ENCODE data around the gene PLS1.

PLS1 gene

GRCh38 chr3:142644502-142644901 is 48.3 kb downstream of the PLS1 start:
- no peak for DNase-seq

- DNase-seq: no peak
Observed at GRCh38 chr3:142645236-142645793, 49.1 kb downstream of the PLS1 start.

- no peak for DNase-seq
Observed at GRCh38 chr3:142646020-142646785, 50.0 kb downstream of the PLS1 start.

- no peak for DNase-seq
Observed at GRCh38 chr3:142647856-142648255, 51.7 kb downstream of the PLS1 start.

GRCh38 chr3:142648950-142649349 is 52.8 kb downstream of the PLS1 start:
- no peak for DNase-seq

GRCh38 chr3:142650001-142650693 is 54.0 kb downstream of the PLS1 start:
- DNase-seq: peak; percentile 24

- DNase-seq: no peak
Observed at GRCh38 chr3:142651711-142652110, 55.5 kb downstream of the PLS1 start.

GRCh38 chr3:142652826-142653292 is 56.7 kb downstream of the PLS1 start:
- no peak for DNase-seq

GRCh38 chr3:142656575-142656974 is 60.4 kb downstream of the PLS1 start:
- peak; percentile 35 for DNase-seq

GRCh38 chr3:142657033-142657432 is 60.8 kb downstream of the PLS1 start:
- no peak for DNase-seq

GRCh38 chr3:142660383-142660782 is 64.2 kb downstream of the PLS1 start:
- DNase-seq: no peak

GRCh38 chr3:142660893-142661292 is 64.7 kb downstream of the PLS1 start:
- no peak for DNase-seq

- DNase-seq: no peak
Observed at GRCh38 chr3:142663865-142664264, 67.7 kb downstream of the PLS1 start.

- DNase-seq: no peak
Observed at GRCh38 chr3:142664311-142664710, 68.1 kb downstream of the PLS1 start.

GRCh38 chr3:142664819-142665218 is 68.6 kb downstream of the PLS1 start:
- no peak for DNase-seq

GRCh38 chr3:142670120-142670519 is 73.9 kb downstream of the PLS1 start:
- DNase-seq: no peak

GRCh38 chr3:142676151-142676550 is 80.0 kb downstream of the PLS1 start:
- no peak for DNase-seq

GRCh38 chr3:142680710-142681109 is 84.5 kb downstream of the PLS1 start:
- DNase-seq: no peak

- no peak for DNase-seq
Observed at GRCh38 chr3:142690613-142691012, 94.4 kb downstream of the PLS1 start.

- no peak for DNase-seq
Observed at GRCh38 chr3:142691527-142691926, 95.3 kb downstream of the PLS1 start.

GRCh38 chr3:142693136-142693853 is 97.1 kb downstream of the PLS1 start:
- DNase-seq: no peak

GRCh38 chr3:142694225-142694624 is 98.0 kb downstream of the PLS1 start:
- no peak for DNase-seq

- no peak for DNase-seq
Observed at GRCh38 chr3:142705198-142705597, 109.0 kb downstream of the PLS1 start.

All from MV-4-11 (cell line).